ENCODE measurements around the gene ATG4A.

ATG4A gene

GRCh38 chrX:108171671-108172070 lies 80.1 kb downstream of the ATG4A start:
- no peak for DNase-seq

- DNase-seq: no peak
Measured at GRCh38 chrX:108173874-108174273, 82.3 kb downstream of the ATG4A start.

GRCh38 chrX:108177351-108178142 lies 86.0 kb downstream of the ATG4A start:
- DNase-seq: no peak

- DNase-seq: no peak
Measured at GRCh38 chrX:108178143-108178498, 86.5 kb downstream of the ATG4A start.

DNA sequence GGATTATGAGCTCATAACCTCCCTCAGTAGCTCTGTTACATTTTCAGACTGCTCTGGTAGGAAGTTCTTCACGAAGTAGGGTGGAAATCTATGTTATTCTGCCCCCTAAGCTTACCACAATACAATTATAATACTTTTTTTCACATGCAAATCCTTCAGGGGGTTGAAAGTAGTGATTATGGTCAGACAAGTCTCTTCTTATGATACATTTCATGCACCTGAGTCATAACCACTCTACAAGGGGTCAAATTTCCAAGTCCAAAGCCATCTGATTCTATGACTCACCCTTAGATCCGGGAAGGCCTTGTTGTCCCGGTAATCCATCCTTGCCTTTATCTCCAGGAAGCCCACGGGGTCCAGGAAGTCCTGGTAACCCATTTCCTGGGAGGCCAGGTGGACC lies 95.2 kb downstream of the ATG4A start:
- DNase-seq: no peak

GRCh38 chrX:108198420-108198819 lies 106.8 kb downstream of the ATG4A start:
- no peak for DNase-seq

- no peak for DNase-seq
Measured at GRCh38 chrX:108199041-108199440, 107.5 kb downstream of the ATG4A start.

GRCh38 chrX:108199691-108200090 lies 108.1 kb downstream of the ATG4A start:
- DNase-seq: peak; percentile 3

DNA sequence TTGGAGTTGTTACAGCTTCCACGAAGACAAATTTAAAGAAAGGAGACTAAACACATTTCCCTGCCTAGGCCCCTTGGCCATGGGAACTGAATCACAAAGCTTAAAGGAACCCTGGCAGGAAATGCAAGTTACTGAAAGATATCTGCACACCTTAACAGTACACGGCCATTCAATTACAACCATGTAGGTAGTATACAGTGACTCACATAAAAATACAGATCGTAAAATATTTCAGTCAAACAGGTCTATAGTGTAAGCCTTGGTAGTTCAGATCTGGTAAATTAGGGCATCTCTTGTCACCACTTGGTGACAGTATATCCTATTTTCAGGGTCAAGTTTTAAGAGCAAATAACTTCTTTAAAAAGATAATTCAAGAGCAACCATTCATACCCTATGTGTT lies 112.0 kb downstream of the ATG4A start:
- DNase-seq: no peak

Measured in inflammatory macrophage treated with lipopolysaccharide for 4 hours (primary cell).